GM12878 (cell line): ENCODE results near the gene NR6A1. TPM values are rescaled to one million over a fixed set of nuclear protein-coding genes. Genes with fewer than 3 reads are reported as not detected.

Experiments
- ATAC-seq: fragments of 200-7000 bp; cut with Tn5 transposase; 3 replicates; pipeline ENCODE4 v1.9.1; 2020; ENCODE audit warnings: mild to moderate bottlenecking, moderate library complexity
- BruUV-seq: library from RNA; stranded (reverse); fragments of 400-500 nt; replicated peaks from 2 replicates; lab custom pipeline; 2021; lab: Mats Ljungman, UMichigan
- CTCF ChIA-PET: fragments of 300-600 bp; sonication (Branson Sonifier 250); formaldehyde crosslinking; extraction: SDS; loops from one replicate; lab custom pipeline; 2021; ENCODE audit warnings: inconsistent platforms; lab: Yijun Ruan, JAX
- POLR2A ChIA-PET: fragments of 350-600 bp; formaldehyde crosslinking; extraction: SDS; loops from one replicate; lab custom pipeline; 2021; ENCODE audit warnings: inconsistent platforms; lab: Charles Lee
- RAD21 ChIA-PET: fragments of 300-600 bp; sonication (Branson Sonifier 250); formaldehyde crosslinking; loops from one replicate; lab custom pipeline; 2023; ENCODE audit warnings: antibody characterized with exemption; ENCODE audit not compliant: unreplicated experiment; lab: Charles Lee
- SMC1A ChIA-PET: fragments of 300-600 bp; sonication (Branson Sonifier 250); formaldehyde crosslinking; loops from one replicate; lab custom pipeline; 2023; ENCODE audit not compliant: unreplicated experiment, uncharacterized antibody; lab: Charles Lee
- DNase-seq: peaks from one replicate; pipeline ENCODE4 v3.0.0-alpha.2; 2011; ENCODE audit warnings: low read depth, low spot score
- FAIRE-seq: peaks from 3 replicates; lab custom pipeline; 2011; peaks lifted over from hg19 to GRCh38; lab: Jason Lieb, UNC
- H2AFZ ChIP-seq: 2 replicates; pipeline ENCODE4 v1.6.0; 2011; ENCODE audit warnings: low read depth, low read length, control low read depth; ENCODE audit not compliant: control insufficient read depth
- H3K27ac ChIP-seq: 2 replicates; pipeline ENCODE4 v1.5.1; 2011; ENCODE audit warnings: control low read depth; ENCODE audit not compliant: control insufficient read depth, insufficient read depth
- H3K27me3 ChIP-seq, 2 experiments: replicated peaks in 1 of 2; 2 replicates each; pipeline versions ENCODE4 v1.6.0 to v1.6.1; 2011; ENCODE audit warnings: low read length in 1 of 2; ENCODE audit not compliant: control insufficient read depth in 2 of 2, insufficient read depth in 2 of 2
- H3K36me3 ChIP-seq, 2 experiments: 2 replicates each; pipeline ENCODE4 v1.5.1; 2011; ENCODE audit warnings: low read length in 1 of 2; ENCODE audit not compliant: control insufficient read depth in 2 of 2, insufficient read depth in 2 of 2
- H3K4me1 ChIP-seq: 2 replicates; pipeline ENCODE4 v1.6.1; 2011; ENCODE audit warnings: mild to moderate bottlenecking, low read length, moderate library complexity, mixed read lengths; ENCODE audit not compliant: control insufficient read depth, insufficient read depth
- H3K4me2 ChIP-seq: 2 replicates; pipeline ENCODE4 v1.6.0; 2011; ENCODE audit warnings: control low read depth; ENCODE audit not compliant: control insufficient read depth, insufficient read depth
- H3K4me3 ChIP-seq: fragments of 200-600 bp; sonication (generic); 2 replicates; pipeline ENCODE4 v1.5.1; 2016
- H3K79me2 ChIP-seq: 2 replicates; pipeline ENCODE4 v1.6.0; 2011; ENCODE audit warnings: low read length; ENCODE audit not compliant: control insufficient read depth, insufficient read depth
- H3K9ac ChIP-seq: 2 replicates; pipeline ENCODE4 v1.8.0; 2011; ENCODE audit warnings: low read length, control low read depth, mixed read lengths; ENCODE audit not compliant: control insufficient read depth, insufficient read depth
- H3K9me3 ChIP-seq: replicated peaks from 3 replicates; pipeline ENCODE4 v1.5.1; 2011; ENCODE audit warnings: mild to moderate bottlenecking, low read length; ENCODE audit not compliant: control insufficient read depth, insufficient read depth
- H4K20me1 ChIP-seq: 2 replicates; pipeline ENCODE4 v1.6.0; 2011; ENCODE audit not compliant: control insufficient read depth, insufficient read depth
- ATF2 ChIP-seq: IDR thresholded peaks from 2 replicates; pipeline ENCODE4 v1.6.1; 2012; ENCODE audit warnings: low read length, inconsistent platforms
- BCL3 ChIP-seq: IDR thresholded peaks from 2 replicates; pipeline ENCODE4 v1.6.1; 2011; ENCODE audit warnings: borderline replicate concordance, low read depth, mild to moderate bottlenecking, moderate library complexity, low read length; ENCODE audit not compliant: insufficient read depth, poor library complexity, severe bottlenecking
- HDAC6 ChIP-seq: fragments of 200-600 bp; sonication (generic); IDR thresholded peaks from one replicate; pipeline ENCODE4 v1.8.0; 2017; ENCODE audit warnings: antibody characterized with exemption; ENCODE audit not compliant: unreplicated experiment
- IRF5 ChIP-seq: fragments of 450-650 bp; IDR thresholded peaks from 2 replicates; pipeline ENCODE4 v1.6.1; 2017; ENCODE audit warnings: borderline replicate concordance
- KLF5 ChIP-seq: fragments of 450-650 bp; IDR thresholded peaks from 2 replicates; pipeline ENCODE4 v1.6.1; 2014; ENCODE audit warnings: mild to moderate bottlenecking; ENCODE audit not compliant: partially characterized antibody
- RAD21 ChIP-seq: IDR thresholded peaks from 2 replicates; pipeline ENCODE4 v1.6.1; 2011; ENCODE audit warnings: mild to moderate bottlenecking, low read depth, low read length, moderate library complexity; ENCODE audit not compliant: insufficient read depth
- RAD51 ChIP-seq: fragments of 450-650 bp; IDR thresholded peaks from 2 replicates; pipeline ENCODE4 v1.6.1; 2016; ENCODE audit warnings: moderate library complexity, mild to moderate bottlenecking, inconsistent platforms
- TBL1XR1 ChIP-seq: IDR thresholded peaks from 2 replicates; pipeline ENCODE4 v1.6.1; 2012; ENCODE audit warnings: low read depth, low read length, improper control_type of control experiment
- TCF3 ChIP-seq: IDR thresholded peaks from 2 replicates; pipeline ENCODE4 v1.6.1; 2012; ENCODE audit warnings: low read depth, mild to moderate bottlenecking, low read length, borderline replicate concordance; ENCODE audit not compliant: insufficient read depth
- ZBTB40 ChIP-seq: fragments of 450-650 bp; IDR thresholded peaks from 2 replicates; pipeline ENCODE4 v1.6.1; 2016; ENCODE audit warnings: mild to moderate bottlenecking, moderate library complexity, borderline replicate concordance
- WGBS: methylation state at CpG from one replicate; pipeline ENCODE4 v1.1.6; 2016; ENCODE audit warnings: low lambda C conversion rate; ENCODE audit not compliant: insufficient replicate concordance, insufficient coverage; ENCODE audit errors: missing lambda C conversion rate; 5-methylcytosine and 5-hydroxymethylcytosine counted together
- in situ Hi-C: fragments of 300-500 bp; cut with MboI; formaldehyde crosslinking; loops from 9 replicates; pipeline ENCODE4 v1.14.3; 2018; ENCODE audit warnings: mixed read lengths
- intact Hi-C: fragments of 100-400 bp; cut with micrococcal nuclease; formaldehyde crosslinking; loops from one replicate; pipeline ENCODE4 v1.14.2; 2022; ENCODE audit not compliant: unreplicated experiment
- polyA plus RNA-seq, 11 experiments: library from polyadenylated mRNA; depleted of rRNA in 4 of 11; unstranded in 6 of 11; stranded (reverse) in 5 of 11; fragments of >200 nt; fragmentation: Nextera tagmentation in 4 of 11; fragmentation: Illumina TruSeq in 1 of 11; extraction: Ambion mirVana in 4 of 11; extraction: Trizol in 1 of 11; gene quantifications; 1 replicate in 1 of 11; 2 replicates in 10 of 11; pipeline versions ENCODE4 v1.2.1 to v1.2.3, GENCODE V29; 2011 to 2016; ENCODE audit warnings: inconsistent platforms in 2 of 11, missing spikeins in 2 of 11, low read depth in 1 of 11
- total RNA-seq, 4 experiments: library from RNA; depleted of rRNA in 3 of 4; stranded (reverse); fragments of >200 nt in 3 of 4; fragmentation: Illumina TruSeq in 1 of 4; extraction: Trizol in 1 of 4; gene quantifications; 2 replicates each; pipeline versions ENCODE4 v1.2.1 to v1.2.3, GENCODE V29; 2013 to 2021

NR6A1 gene
- total and polyA plus RNA-seq, 10 of the 15 experiments (the other 5 are each of a cell fraction or from before 2014, with no cell fraction given), result 1.2 to 9.2 (median 4.6) TPM

- H3K27me3 ChIP-seq, result peaks cover 5 to 6% of the 10 kb centered on the region in 2 experiments
- H4K20me1 ChIP-seq, result no peaks in the 10 kb centered on the region
- POLR2A ChIA-PET, result interaction anchor here (0.6 to 3.0 kb wide), 5 partner anchors 73 to 120 kb away, joined by 3 to 8 read pairs (median 4); partner anchors contain the start of gene WDR38
- 25% methylated on average over 15 of the region's 15 CpGs for WGBS
- peaks cover 15% of the 10 kb centered on the region for H3K4me1 ChIP-seq
- CTCF ChIA-PET, result interaction anchor here (0.6 to 16.1 kb wide), 37 partner anchors 10 to 1253 kb away, joined by 3 to 575 read pairs (median 4); partner anchors contain the start of genes ARPC5L, RPL35 and WDR38
- no peak overlapping the region for H3K4me2 ChIP-seq
- RAD21 ChIA-PET, result interaction anchor here (0.6 to 6.7 kb wide), 4 partner anchors 66 to 133 kb away, joined by 3 to 180 read pairs (median 16); partner anchors contain the start of genes ARPC5L, RPL35 and WDR38
- no TSS peak for BruUV-seq
- intact Hi-C loops, result loop anchor here (1.0 kb wide), 3 partner anchors 79 to 600 kb away; partner anchors contain the start of genes SCAI and WDR38
- H3K9ac ChIP-seq, result no peak overlapping the region
- DNase-seq (peak; percentile 50), FAIRE-seq (peak; percentile 96), ATAC-seq (peak; percentile 50)
- H3K27ac ChIP-seq, result no peak overlapping the region
- H3K36me3 ChIP-seq, result no peaks in the 10 kb centered on the region
- in situ Hi-C loops, result loop anchor here (5.0 kb wide), 3 partner anchors 78 to 598 kb away; partner anchors contain the start of genes SCAI and WDR38
- H2AFZ ChIP-seq, result no peak overlapping the region
- H3K9me3 ChIP-seq, result no peaks in the 10 kb centered on the region
- H3K79me2 ChIP-seq, result peaks cover 10% of the 10 kb centered on the region
- no peak overlapping the region for H3K4me3 ChIP-seq
- SMC1A ChIA-PET, result interaction anchor here (0.7 to 9.9 kb wide), 11 partner anchors 14 to 157 kb away, joined by 3 to 233 read pairs (median 4); partner anchors contain the start of gene WDR38
- TF ChIP-seq RAD21, result peak; percentile 85
- TF ChIP-seq TBL1XR1, result no peak
- TF ChIP-seq RAD51, result no peak
- no peak for TF ChIP-seq BCL3
- no peak for TF ChIP-seq ATF2
- no peak for TF ChIP-seq TCF3
- no peak for TF ChIP-seq ZBTB40
- no peak for TF ChIP-seq HDAC6
- TF ChIP-seq KLF5, result no peak
- no peak for TF ChIP-seq IRF5
Observed at GRCh38 chr9:124774129-124774978, 3.2 kb upstream of the NR6A1 start.
